CD4-positive, alpha-beta T cell treated with Interleukin-17A for 1 hour (primary cell): Measurements from ENCODE around the gene MEGF11.

Experiments used
- DNase-seq: peaks from one replicate; pipeline ENCODE4 v3.0.0-alpha.2; 2020

MEGF11 gene

GRCh38 chr15:66049353-66049752, 204.2 kb downstream of the MEGF11 start:
- no peak for DNase-seq

GRCh38 chr15:66047321-66048024, 206.1 kb downstream of the MEGF11 start:
- no peak for DNase-seq

- no peak for DNase-seq
Observed at GRCh38 chr15:66046751-66047150, 206.8 kb downstream of the MEGF11 start.

GRCh38 chr15:66046326-66046725, 207.2 kb downstream of the MEGF11 start:
- no peak for DNase-seq

- DNase-seq, result no peak
Observed at GRCh38 chr15:66045542-66045941, 208.0 kb downstream of the MEGF11 start.

GRCh38 chr15:66044837-66045236, 208.7 kb downstream of the MEGF11 start:
- DNase-seq, result no peak

- no peak for DNase-seq
Observed at GRCh38 chr15:66043264-66043663, 210.3 kb downstream of the MEGF11 start.

GRCh38 chr15:66042624-66043023, 210.9 kb downstream of the MEGF11 start:
- no peak for DNase-seq

- no peak for DNase-seq
Observed at GRCh38 chr15:66041276-66041675, 212.3 kb downstream of the MEGF11 start.

- DNase-seq, result no peak
Observed at GRCh38 chr15:66040211-66040892, 213.2 kb downstream of the MEGF11 start.

GRCh38 chr15:66039117-66039871, 214.3 kb downstream of the MEGF11 start:
- no peak for DNase-seq

GRCh38 chr15:66038387-66039116, 215.0 kb downstream of the MEGF11 start:
- no peak for DNase-seq

GRCh38 chr15:66036859-66037258, 216.7 kb downstream of the MEGF11 start:
- DNase-seq, result no peak

GRCh38 chr15:66035901-66036300, 217.6 kb downstream of the MEGF11 start:
- DNase-seq, result no peak

- no peak for DNase-seq
Observed at GRCh38 chr15:66033143-66033542, 220.4 kb downstream of the MEGF11 start.

- DNase-seq, result no peak
Observed at GRCh38 chr15:66032006-66032405, 221.5 kb downstream of the MEGF11 start.

GRCh38 chr15:66030650-66031049, 222.9 kb downstream of the MEGF11 start:
- DNase-seq, result no peak

GRCh38 chr15:66029650-66030049, 223.9 kb downstream of the MEGF11 start:
- no peak for DNase-seq

- no peak for DNase-seq
Observed at GRCh38 chr15:66027268-66027805, 226.2 kb downstream of the MEGF11 start.

- no peak for DNase-seq
Observed at GRCh38 chr15:66025972-66026371, 227.6 kb downstream of the MEGF11 start.

GRCh38 chr15:66025015-66025452, 228.5 kb downstream of the MEGF11 start:
- DNase-seq, result no peak

- no peak for DNase-seq
Observed at GRCh38 chr15:66024116-66024515, 229.4 kb downstream of the MEGF11 start.
